Head of caudate nucleus (tissue), 42 donors: ENCODE measurements around the gene MRM2.
A peak's percentile ranks its signal among the peaks of the same experiment; 100 is the strongest.

Source experiments
- DNase-seq, 42 donors: peaks; one replicate each; pipeline versions ENCODE4 v3.0.0 to v3.0.0-alpha.2; 2020 to 2021; ENCODE audit warnings: mixed read lengths in 7 of 42
- intact Hi-C: fragments of 100-400 bp; cut with DNase I; formaldehyde crosslinking; loops from one replicate; pipeline ENCODE4 v1.15.0; 2022

Gene MRM2

DNA sequence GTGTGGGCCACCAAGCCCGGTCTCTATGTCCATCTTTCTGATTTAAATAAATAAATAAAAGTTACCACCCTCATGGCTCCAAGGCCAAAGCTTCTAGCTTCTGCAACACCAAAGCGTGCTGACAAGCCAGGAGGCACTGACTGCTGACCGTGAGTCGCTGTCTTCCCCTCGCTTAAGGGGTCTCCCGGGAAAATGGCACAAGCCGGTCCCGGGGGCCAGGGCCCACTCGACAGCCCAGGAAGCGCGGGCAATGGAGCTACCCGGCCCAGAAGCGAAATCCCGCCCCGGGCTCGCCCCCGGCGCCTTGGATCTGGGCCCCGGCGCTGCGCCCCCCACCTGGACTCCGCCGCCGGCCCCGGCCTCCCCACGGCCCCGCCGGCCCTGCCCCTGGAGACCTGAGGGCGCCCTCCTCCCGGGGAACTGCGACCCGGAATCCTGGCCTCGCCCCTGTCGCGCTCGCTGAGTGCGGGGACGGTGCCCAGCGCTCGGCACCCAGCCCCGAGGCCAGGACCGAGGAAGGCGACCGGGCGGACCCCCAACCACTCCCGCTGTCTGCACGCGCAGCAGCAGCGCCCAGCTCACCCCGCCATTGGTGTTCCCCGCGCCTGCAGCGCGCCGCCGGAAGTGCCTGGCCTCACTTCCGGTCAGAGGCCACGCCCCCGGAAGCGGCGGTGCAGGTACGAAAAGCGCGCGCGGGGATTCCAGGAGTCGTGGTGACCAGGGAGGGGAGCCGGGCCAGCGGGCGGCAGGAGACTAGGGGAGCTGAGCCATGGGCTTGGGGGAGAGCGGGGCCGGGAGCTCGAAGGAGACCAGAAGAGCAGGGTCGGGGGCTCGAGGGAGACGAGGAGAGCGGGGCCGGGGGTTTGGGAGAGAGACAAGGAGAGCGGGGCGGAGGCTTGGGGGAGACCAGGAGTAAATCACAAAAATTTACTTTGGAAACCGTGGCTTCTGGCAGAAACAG, at the start of gene MRM2, which contains the start of gene NUDT1:
TSS of gene MRM2 (minus strand) at position 626 of the 961 bp plus-strand sequence. CDS start at position 590, 36 bp downstream.
TSS of gene NUDT1 (plus strand) at position 647 of the 961 bp plus-strand sequence. CDS start 2,349 bp downstream, outside the sequence.
- intact Hi-C loops = loop anchor here (5.0 to 10.0 kb wide), 2 partner anchors 75 to 113 kb away; partner anchors contain the start of gene EIF3B
- DNase-seq = peak; percentile 39 to 92 (median 81)

- DNase-seq = no peak
- intact Hi-C loops = no loop called here
Measured at GRCh38 chr7:2290877-2291276, 48.9 kb upstream of the MRM2 start.

GRCh38 chr7:2289621-2290020, 47.6 kb upstream of the MRM2 start:
- intact Hi-C loops = no loop called here
- DNase-seq = no peak

DNA sequence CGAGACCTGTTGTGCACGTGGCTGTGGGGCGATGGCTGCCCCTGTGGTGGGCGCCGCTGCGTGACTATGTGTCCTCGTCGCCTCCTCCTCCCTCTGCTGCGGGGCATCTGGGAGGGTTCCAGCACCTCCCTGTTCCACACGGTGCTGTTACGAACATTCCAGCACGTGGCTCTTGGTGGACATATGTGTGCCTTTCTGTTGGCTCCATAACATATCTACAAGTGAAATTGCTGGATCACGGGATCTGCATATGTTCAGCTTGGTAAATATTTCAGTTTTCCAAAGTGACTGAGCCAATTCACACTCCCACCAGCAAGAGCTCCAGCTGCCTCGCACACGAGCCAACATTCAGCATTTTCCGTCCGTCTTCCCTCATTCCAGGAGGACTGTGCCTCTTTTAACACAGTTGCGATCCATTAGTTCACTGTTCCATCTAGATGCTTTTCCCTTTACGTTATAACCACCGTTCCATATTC, 47.1 kb upstream of the MRM2 start:
- intact Hi-C loops = no loop called here
- no peak for DNase-seq

GRCh38 chr7:2288503-2288902, 46.5 kb upstream of the MRM2 start:
- intact Hi-C loops = no loop called here
- no peak for DNase-seq

GRCh38 chr7:2287745-2288144, 45.7 kb upstream of the MRM2 start:
- intact Hi-C loops = no loop called here
- DNase-seq = no peak

- DNase-seq = no peak
- intact Hi-C loops = no loop called here
Measured at GRCh38 chr7:2283074-2283473, 41.1 kb upstream of the MRM2 start.

DNA sequence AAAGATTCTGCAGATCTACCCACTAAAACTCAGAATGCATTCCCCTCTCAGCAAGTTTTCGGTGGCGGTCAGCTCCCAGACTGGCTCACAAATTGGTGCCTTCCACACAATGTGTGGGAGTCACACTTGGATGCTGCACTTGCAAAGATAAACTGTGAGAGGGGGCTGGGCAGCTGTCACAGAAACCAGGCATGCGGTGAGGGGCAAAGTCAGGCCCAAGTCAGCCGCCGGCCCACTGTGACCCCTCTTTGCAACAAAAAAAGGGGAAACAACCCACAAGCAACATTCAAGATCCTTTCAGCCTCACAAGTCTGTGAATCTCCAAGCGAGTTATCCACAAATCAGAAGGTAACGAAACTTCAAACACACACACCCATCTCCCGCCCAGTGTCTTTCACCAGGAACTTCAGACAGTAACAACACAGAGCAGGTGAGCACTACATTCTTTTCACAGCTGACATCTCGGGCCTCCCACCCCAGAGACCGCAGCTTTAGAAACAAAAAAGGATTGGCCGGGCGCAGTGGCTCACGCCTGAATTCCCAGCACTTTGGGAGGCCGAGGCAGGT, 40.3 kb upstream of the MRM2 start:
- intact Hi-C loops = no loop called here
- DNase-seq = no peak

GRCh38 chr7:2281541-2281940, 39.5 kb upstream of the MRM2 start:
- intact Hi-C loops = no loop called here
- DNase-seq = peak in 19 of 42 donors; percentile 11 to 64 (median 37)

DNA sequence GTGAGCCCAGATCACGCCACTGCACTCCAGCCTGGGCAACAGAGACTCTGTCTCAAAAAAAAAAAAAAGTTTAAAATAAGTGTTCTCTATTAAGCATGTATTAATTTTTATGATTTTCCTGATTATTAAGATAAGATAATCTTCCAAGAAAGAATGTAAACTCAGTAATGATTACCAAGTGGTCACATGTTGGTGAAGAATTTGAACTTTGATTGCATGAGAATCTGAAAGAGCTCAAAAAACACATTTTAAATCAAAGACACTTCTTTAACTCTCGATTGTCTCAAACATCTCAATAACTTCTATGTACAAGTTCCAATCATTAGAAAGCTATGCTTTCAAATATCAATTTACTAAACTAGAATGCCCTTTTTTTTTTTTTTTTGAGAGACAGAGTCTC, 38.4 kb upstream of the MRM2 start:
- intact Hi-C loops = no loop called here
- no peak for DNase-seq

GRCh38 chr7:2279896-2280295, 37.9 kb upstream of the MRM2 start:
- intact Hi-C loops = no loop called here
- DNase-seq = no peak

- no peak for DNase-seq
- intact Hi-C loops = no loop called here
Measured at GRCh38 chr7:2278026-2278425, 36.0 kb upstream of the MRM2 start.

DNA sequence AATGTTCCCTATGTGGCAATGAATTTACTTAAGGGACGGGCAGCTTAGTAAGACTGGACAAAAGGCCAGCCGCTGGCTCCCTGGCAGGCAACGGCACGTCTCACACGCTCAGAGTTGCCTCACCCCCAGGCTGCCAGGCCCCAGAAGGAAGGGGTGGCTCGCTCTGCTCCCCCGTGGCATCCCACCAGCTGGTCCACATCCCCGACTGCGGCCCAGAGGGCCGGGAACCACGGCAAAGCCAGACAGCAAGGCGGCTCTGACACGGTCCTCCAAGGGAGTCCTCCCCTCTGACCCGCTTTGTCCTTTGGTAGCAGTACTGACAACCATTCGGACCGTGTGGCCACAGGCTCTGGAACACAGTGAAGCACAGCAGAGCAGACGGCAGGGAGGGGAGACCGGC, 34.1 kb upstream of the MRM2 start:
- peak in 5 of 42 donors; percentile 13 to 34 (median 24) for DNase-seq
- intact Hi-C loops = no loop called here

GRCh38 chr7:2275101-2275500, 33.1 kb upstream of the MRM2 start:
- intact Hi-C loops = no loop called here
- DNase-seq = no peak

GRCh38 chr7:2274666-2275065, 32.7 kb upstream of the MRM2 start:
- DNase-seq = no peak
- intact Hi-C loops = no loop called here

- DNase-seq = no peak
Measured at GRCh38 chr7:2273866-2274265, 31.9 kb upstream of the MRM2 start.

GRCh38 chr7:2272031-2272430, 30.0 kb upstream of the MRM2 start:
- intact Hi-C loops = no loop called here
- peak in 5 of 42 donors; percentile 7 to 42 (median 27) for DNase-seq

More at GRCh38 chr7:2273866-2274265, 31.9 kb upstream of the MRM2 start:
- intact Hi-C loops = no loop called here

- intact Hi-C loops = no loop called here
- DNase-seq = no peak
Measured at GRCh38 chr7:2271273-2272026, 29.4 kb upstream of the MRM2 start.

- intact Hi-C loops = no loop called here
- DNase-seq = no peak
Measured at GRCh38 chr7:2270495-2270894, 28.5 kb upstream of the MRM2 start.
